ENCODE data around the gene MIEF2.

DNA sequence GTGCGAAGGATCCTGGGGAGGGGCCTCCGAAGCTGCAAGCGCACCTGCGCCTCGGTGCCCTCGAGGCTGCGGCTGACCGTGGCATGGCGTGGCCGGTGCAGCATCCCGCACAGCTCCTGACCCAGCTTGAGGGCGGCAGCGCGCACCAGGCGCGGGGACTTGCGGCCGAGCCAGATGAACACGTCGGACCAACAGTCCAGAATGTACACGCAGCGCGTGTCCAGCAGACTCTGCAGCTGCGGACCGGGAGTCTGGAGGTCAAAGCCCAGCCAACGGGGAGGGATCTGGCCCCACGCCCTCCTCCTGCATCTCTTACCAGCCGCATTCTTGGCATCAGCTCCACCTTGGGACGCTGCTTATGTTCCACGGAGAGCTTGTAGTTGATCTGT, 12.9 kb upstream of the MIEF2 start:
- TF ChIP-seq PRDM15 (CRISPR knock-in tag; IDR thresholded peaks at IDR 0.05), result no peak
- TF ChIP-seq EZH2 (IDR thresholded peaks at IDR 0.05; ENCODE audit: borderline replicate concordance, control insufficient read depth, low read depth, low read length), result no peak
- TF ChIP-seq, protein P1, sequence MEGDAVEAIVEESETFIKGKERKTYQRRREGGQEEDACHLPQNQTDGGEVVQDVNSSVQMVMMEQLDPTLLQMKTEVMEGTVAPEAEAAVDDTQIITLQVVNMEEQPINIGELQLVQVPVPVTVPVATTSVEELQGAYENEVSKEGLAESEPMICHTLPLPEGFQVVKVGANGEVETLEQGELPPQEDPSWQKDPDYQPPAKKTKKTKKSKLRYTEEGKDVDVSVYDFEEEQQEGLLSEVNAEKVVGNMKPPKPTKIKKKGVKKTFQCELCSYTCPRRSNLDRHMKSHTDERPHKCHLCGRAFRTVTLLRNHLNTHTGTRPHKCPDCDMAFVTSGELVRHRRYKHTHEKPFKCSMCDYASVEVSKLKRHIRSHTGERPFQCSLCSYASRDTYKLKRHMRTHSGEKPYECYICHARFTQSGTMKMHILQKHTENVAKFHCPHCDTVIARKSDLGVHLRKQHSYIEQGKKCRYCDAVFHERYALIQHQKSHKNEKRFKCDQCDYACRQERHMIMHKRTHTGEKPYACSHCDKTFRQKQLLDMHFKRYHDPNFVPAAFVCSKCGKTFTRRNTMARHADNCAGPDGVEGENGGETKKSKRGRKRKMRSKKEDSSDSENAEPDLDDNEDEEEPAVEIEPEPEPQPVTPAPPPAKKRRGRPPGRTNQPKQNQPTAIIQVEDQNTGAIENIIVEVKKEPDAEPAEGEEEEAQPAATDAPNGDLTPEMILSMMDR (IDR thresholded peaks at IDR 0.05 in 2 of 3, conservative IDR thresholded peaks at IDR 0.05 in 1 of 3; ENCODE audit: control insufficient read depth in 2 of 3, extremely low read depth in 1 of 3, insufficient read depth in 1 of 3, low read depth in 3 of 3, low read length in 3 of 3), result no peak
- TF ChIP-seq SIN3A (IDR thresholded peaks at IDR 0.05; ENCODE audit: low read depth, low read length), result no peak
- TF ChIP-seq POLR2AphosphoS5 (IDR thresholded peaks at IDR 0.05; ENCODE audit: low read length), result no peak
- TF ChIP-seq REST (IDR thresholded peaks at IDR 0.05; ENCODE audit: low read depth, low read length), result no peak
- no peak for TF ChIP-seq BMI1 (IDR thresholded peaks at IDR 0.05; ENCODE audit: borderline replicate concordance)
- no peak for TF ChIP-seq PML (IDR thresholded peaks at IDR 0.05; ENCODE audit: low read length)

Data from GM12878 (cell line).